ENCODE results near the gene F11. TPM values are rescaled to one million over a fixed set of nuclear protein-coding genes. Genes with fewer than 3 reads are reported as not detected.

Gene F11
- total and polyA plus RNA-seq, 2 experiments from 2014 or later = 0.74 to 2.1 TPM

- TF ChIP-seq ZNF462 (CRISPR knock-in tag; IDR thresholded peaks at IDR 0.05) (no peak), STAT1 (IDR thresholded peaks at IDR 0.05; ENCODE audit: unreplicated experiment) (no peak), ETS1 (IDR thresholded peaks at IDR 0.05) (no peak)
- TF ChIP-seq, protein P1, sequence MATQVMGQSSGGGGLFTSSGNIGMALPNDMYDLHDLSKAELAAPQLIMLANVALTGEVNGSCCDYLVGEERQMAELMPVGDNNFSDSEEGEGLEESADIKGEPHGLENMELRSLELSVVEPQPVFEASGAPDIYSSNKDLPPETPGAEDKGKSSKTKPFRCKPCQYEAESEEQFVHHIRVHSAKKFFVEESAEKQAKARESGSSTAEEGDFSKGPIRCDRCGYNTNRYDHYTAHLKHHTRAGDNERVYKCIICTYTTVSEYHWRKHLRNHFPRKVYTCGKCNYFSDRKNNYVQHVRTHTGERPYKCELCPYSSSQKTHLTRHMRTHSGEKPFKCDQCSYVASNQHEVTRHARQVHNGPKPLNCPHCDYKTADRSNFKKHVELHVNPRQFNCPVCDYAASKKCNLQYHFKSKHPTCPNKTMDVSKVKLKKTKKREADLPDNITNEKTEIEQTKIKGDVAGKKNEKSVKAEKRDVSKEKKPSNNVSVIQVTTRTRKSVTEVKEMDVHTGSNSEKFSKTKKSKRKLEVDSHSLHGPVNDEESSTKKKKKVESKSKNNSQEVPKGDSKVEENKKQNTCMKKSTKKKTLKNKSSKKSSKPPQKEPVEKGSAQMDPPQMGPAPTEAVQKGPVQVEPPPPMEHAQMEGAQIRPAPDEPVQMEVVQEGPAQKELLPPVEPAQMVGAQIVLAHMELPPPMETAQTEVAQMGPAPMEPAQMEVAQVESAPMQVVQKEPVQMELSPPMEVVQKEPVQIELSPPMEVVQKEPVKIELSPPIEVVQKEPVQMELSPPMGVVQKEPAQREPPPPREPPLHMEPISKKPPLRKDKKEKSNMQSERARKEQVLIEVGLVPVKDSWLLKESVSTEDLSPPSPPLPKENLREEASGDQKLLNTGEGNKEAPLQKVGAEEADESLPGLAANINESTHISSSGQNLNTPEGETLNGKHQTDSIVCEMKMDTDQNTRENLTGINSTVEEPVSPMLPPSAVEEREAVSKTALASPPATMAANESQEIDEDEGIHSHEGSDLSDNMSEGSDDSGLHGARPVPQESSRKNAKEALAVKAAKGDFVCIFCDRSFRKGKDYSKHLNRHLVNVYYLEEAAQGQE (IDR thresholded peaks at IDR 0.05; ENCODE audit: unreplicated experiment) = no peak
These were observed 28.2 kb downstream of the F11 start (continued) for GRCh38 chr4:186294160-186294559.

Data from GM23338 (cell line).